Transverse colon (tissue), 4 donors: Measurements from ENCODE around the gene AHNAK2.

Experiments
- CTCF ChIP-seq, 5 experiments: fragments of 200-600 bp in 3 of 5; fragments of 450-650 bp in 2 of 5; sonication (generic) in 3 of 5; IDR thresholded peaks; 1 replicate in 2 of 5; 2 replicates in 3 of 5; pipeline ENCODE4 v1.5.1; 2016 to 2017; ENCODE audit warnings: antibody characterized with exemption in 5 of 5, inconsistent platforms in 3 of 5, mild to moderate bottlenecking in 2 of 5, moderate library complexity in 1 of 5
- POLR2AphosphoS5 ChIP-seq, 3 donors: sonication (generic); formaldehyde crosslinking; IDR thresholded peaks; one replicate each; pipeline ENCODE4 v1.6.1; 2016; ENCODE audit warnings: antibody characterized with exemption in 3 of 3

- TF ChIP-seq POLR2AphosphoS5 (IDR thresholded peaks at IDR 0.05) (no peak), CTCF (IDR thresholded peaks at IDR 0.05) (no peak)
These were observed 3.7 kb upstream of the AHNAK2 start for GRCh38 chr14:104981699-104982541.
